Brain microvascular endothelial cell (primary cell): ENCODE measurements around the gene MLLT1.

Source experiments
- DNase-seq: peaks from one replicate; pipeline ENCODE4 v3.0.0-alpha.2; 2020
- H3K27ac ChIP-seq: fragments of 250-450 bp; sonication (Bioruptor Pico); 2 replicates; pipeline ENCODE4 v1.5.1; 2020; ENCODE audit warnings: mild to moderate bottlenecking, moderate library complexity
- H3K27me3 ChIP-seq: fragments of 250-450 bp; sonication (Bioruptor Pico); replicated peaks from 2 replicates; pipeline ENCODE4 v1.5.1; 2020; ENCODE audit warnings: mild to moderate bottlenecking
- H3K36me3 ChIP-seq: fragments of 250-450 bp; sonication (Bioruptor Pico); replicated peaks from 2 replicates; pipeline ENCODE4 v1.5.1; 2020; ENCODE audit warnings: mild to moderate bottlenecking
- H3K4me3 ChIP-seq: 2 replicates; pipeline ENCODE4 v1.5.1; 2011; ENCODE audit warnings: low read depth, mild to moderate bottlenecking, control low read depth, low read length, moderate library complexity
- CTCF ChIP-seq: IDR thresholded peaks from 2 replicates; pipeline ENCODE4 v1.5.1; 2011; ENCODE audit warnings: low read depth, mild to moderate bottlenecking, moderate library complexity, low read length, control low read depth, inconsistent platforms; ENCODE audit errors: missing control alignments
- in situ Hi-C: cut with HindIII; loops from 2 replicates; pipeline ENCODE4 v1.10.0; 2017; ENCODE audit warnings: low sequenced_read_pairs, low pct_ligation_motif_present

Gene MLLT1

GRCh38 chr19:6227156-6227935 lies 52.4 kb downstream of the MLLT1 start:
- Histone ChIP-seq H3K27ac (no peak overlapping the region), H3K27me3 (no peaks in the 10 kb centered on the region), H3K4me3 (no peak overlapping the region), H3K36me3 (peaks cover 17% of the 10 kb centered on the region)
- in situ Hi-C loops, result no loop called here
- DNase-seq, result no peak
- no peak for TF ChIP-seq CTCF

- H3K27ac ChIP-seq, result no peak overlapping the region
- no peak for DNase-seq
- peaks cover 22% of the 10 kb centered on the region for H3K36me3 ChIP-seq
- no peak overlapping the region for H3K4me3 ChIP-seq
- no peaks in the 10 kb centered on the region for H3K27me3 ChIP-seq
- no peak for TF ChIP-seq CTCF
- in situ Hi-C loops, result no loop called here
Measured at GRCh38 chr19:6226444-6227155, 53.2 kb downstream of the MLLT1 start.

- in situ Hi-C loops, result no loop called here
- H3K4me3 ChIP-seq, result no peak overlapping the region
- H3K27ac ChIP-seq, result no peak overlapping the region
- no peak for TF ChIP-seq CTCF
- H3K36me3 ChIP-seq, result peaks cover 28% of the 10 kb centered on the region
- no peaks in the 10 kb centered on the region for H3K27me3 ChIP-seq
- DNase-seq, result no peak
Measured at GRCh38 chr19:6226012-6226411, 53.8 kb downstream of the MLLT1 start.

- H3K27me3 ChIP-seq, result no peaks in the 10 kb centered on the region
- TF ChIP-seq CTCF, result no peak
- H3K27ac ChIP-seq, result no peak overlapping the region
- H3K4me3 ChIP-seq, result no peak overlapping the region
- DNase-seq, result no peak
- H3K36me3 ChIP-seq, result peaks cover 28% of the 10 kb centered on the region
- in situ Hi-C loops, result no loop called here
Measured at GRCh38 chr19:6225232-6225865, 54.4 kb downstream of the MLLT1 start.

- H3K27ac ChIP-seq, result no peak overlapping the region
- no peak overlapping the region for H3K4me3 ChIP-seq
- H3K27me3 ChIP-seq, result no peaks in the 10 kb centered on the region
- in situ Hi-C loops, result no loop called here
- peaks cover 27% of the 10 kb centered on the region for H3K36me3 ChIP-seq
- DNase-seq, result no peak
- TF ChIP-seq CTCF, result no peak
Measured at GRCh38 chr19:6224308-6224675, 55.5 kb downstream of the MLLT1 start.
